Activated naive CD4-positive, alpha-beta T cell treated with anti-CD3 and anti-CD28 coated beads, Interleukin-2, amount 10 ng/mL, durations not matched to agents 7 days and 5 days (primary cell): ENCODE data around the gene EXOSC3.

Source experiments
- CTCF ChIA-PET: fragments of 350-600 bp; sonication (Branson Sonifier 250); formaldehyde crosslinking; loops from one replicate; lab custom pipeline; 2021; ENCODE audit warnings: antibody characterized with exemption; lab: Charles Lee
- DNase-seq: peaks from one replicate; pipeline ENCODE4 v3.0.0-alpha.2; 2020
- H3K27ac Mint-ChIP-seq: one replicate; pipeline ENCODE4 v1.8.0; 2021; ENCODE audit warnings: mild to moderate bottlenecking, moderate library complexity, mixed read lengths
- H3K27me3 Mint-ChIP-seq: one replicate; pipeline ENCODE4 v1.8.0; 2021; ENCODE audit warnings: mild to moderate bottlenecking, mixed read lengths
- H3K36me3 Mint-ChIP-seq: one replicate; pipeline ENCODE4 v1.8.0; 2021; ENCODE audit warnings: mixed read lengths
- H3K4me1 Mint-ChIP-seq: one replicate; pipeline ENCODE4 v1.8.0; 2021; ENCODE audit warnings: mixed read lengths
- H3K4me3 Mint-ChIP-seq: one replicate; pipeline ENCODE4 v1.8.0; 2021; ENCODE audit warnings: mild to moderate bottlenecking, moderate library complexity, mixed read lengths
- H3K9me3 Mint-ChIP-seq: one replicate; pipeline ENCODE4 v1.8.0; 2021; ENCODE audit warnings: mixed read lengths

EXOSC3 gene

GRCh38 chr9:37732952-37733351 lies 51.9 kb downstream of the EXOSC3 start:
- no peak overlapping the region for H3K4me3 Mint-ChIP-seq
- peaks cover 50% of the 10 kb centered on the region for H3K27me3 Mint-ChIP-seq
- CTCF ChIA-PET = no interaction called here
- H3K27ac Mint-ChIP-seq = no peak overlapping the region
- no peaks in the 10 kb centered on the region for H3K36me3 Mint-ChIP-seq
- DNase-seq = no peak
- no peaks in the 10 kb centered on the region for H3K4me1 Mint-ChIP-seq
- no peaks in the 10 kb centered on the region for H3K9me3 Mint-ChIP-seq

GRCh38 chr9:37732086-37732741 lies 52.6 kb downstream of the EXOSC3 start:
- no peaks in the 10 kb centered on the region for H3K36me3 Mint-ChIP-seq
- no peaks in the 10 kb centered on the region for H3K4me1 Mint-ChIP-seq
- peaks cover 50% of the 10 kb centered on the region for H3K27me3 Mint-ChIP-seq
- no peaks in the 10 kb centered on the region for H3K9me3 Mint-ChIP-seq
- H3K27ac Mint-ChIP-seq = no peak overlapping the region
- no peak for DNase-seq
- no peak overlapping the region for H3K4me3 Mint-ChIP-seq
- CTCF ChIA-PET = no interaction called here

GRCh38 chr9:37730839-37731238 lies 54.0 kb downstream of the EXOSC3 start:
- Mint-ChIP-seq H3K36me3 (no peaks in the 10 kb centered on the region), H3K27me3 (peaks cover 55% of the 10 kb centered on the region), H3K27ac (no peak overlapping the region), H3K9me3 (no peaks in the 10 kb centered on the region), H3K4me1 (no peaks in the 10 kb centered on the region), H3K4me3 (no peak overlapping the region)
- CTCF ChIA-PET = no interaction called here
- DNase-seq = no peak

- DNase-seq = no peak
- H3K4me1 Mint-ChIP-seq = no peaks in the 10 kb centered on the region
- H3K27ac Mint-ChIP-seq = no peak overlapping the region
- no peaks in the 10 kb centered on the region for H3K9me3 Mint-ChIP-seq
- peaks cover 55% of the 10 kb centered on the region for H3K27me3 Mint-ChIP-seq
- H3K4me3 Mint-ChIP-seq = no peak overlapping the region
- CTCF ChIA-PET = no interaction called here
- no peaks in the 10 kb centered on the region for H3K36me3 Mint-ChIP-seq
Measured at GRCh38 chr9:37730256-37730655, 54.6 kb downstream of the EXOSC3 start.
